ENCODE measurements around the gene WFDC2.

The WFDC2 gene

GRCh38 chr20:45497971-45498494 lies 28.5 kb downstream of the WFDC2 start:
- no peak for DNase-seq (ENCODE audit: low read depth)

GRCh38 chr20:45500022-45500421 lies 30.5 kb downstream of the WFDC2 start:
- no peak for DNase-seq (ENCODE audit: low read depth)

DNA sequence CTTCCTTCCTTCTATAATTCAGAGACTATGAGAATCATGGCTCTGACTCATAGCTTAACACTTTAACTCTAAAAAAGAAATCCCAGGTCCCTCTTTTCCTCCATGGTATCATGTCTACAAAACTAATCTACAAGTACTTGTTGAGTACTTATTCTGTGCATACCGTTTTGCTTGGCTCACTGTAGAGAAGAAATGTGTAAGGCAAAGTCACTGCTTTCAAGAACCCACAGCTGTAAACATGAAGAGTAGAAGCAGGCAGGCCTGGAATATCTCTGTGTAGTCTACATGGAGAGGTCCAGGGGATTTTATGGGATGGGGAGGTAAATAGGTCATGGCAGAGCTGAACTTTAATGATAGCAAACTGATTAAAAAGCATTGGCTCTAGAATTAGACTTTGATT lies 32.0 kb downstream of the WFDC2 start:
- DNase-seq (ENCODE audit: low read depth): no peak

- DNase-seq (ENCODE audit: low read depth): no peak
Measured at GRCh38 chr20:45502561-45502960, 33.0 kb downstream of the WFDC2 start.

DNA sequence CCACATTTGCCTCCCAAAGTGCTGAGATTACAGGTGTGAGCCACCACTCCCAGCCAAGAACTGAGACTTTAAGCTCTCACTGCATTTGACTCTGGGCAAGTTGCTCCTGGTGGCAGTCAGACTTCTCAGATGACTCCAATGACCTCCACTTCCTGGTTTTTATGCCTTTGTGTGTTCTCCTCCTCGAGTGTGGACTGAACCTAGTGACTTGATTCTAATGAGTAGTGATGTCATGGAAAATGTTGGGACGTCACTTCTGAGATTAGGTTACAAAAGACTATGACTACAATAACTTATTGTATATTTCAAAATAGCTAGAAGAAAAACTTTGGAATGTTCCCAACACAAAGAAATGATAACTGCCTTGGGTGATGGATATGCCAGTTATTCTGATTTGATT lies 33.9 kb downstream of the WFDC2 start:
- no peak for DNase-seq (ENCODE audit: low read depth)

- DNase-seq (ENCODE audit: low read depth): no peak
Measured at GRCh38 chr20:45506398-45506797, 36.8 kb downstream of the WFDC2 start.

DNA sequence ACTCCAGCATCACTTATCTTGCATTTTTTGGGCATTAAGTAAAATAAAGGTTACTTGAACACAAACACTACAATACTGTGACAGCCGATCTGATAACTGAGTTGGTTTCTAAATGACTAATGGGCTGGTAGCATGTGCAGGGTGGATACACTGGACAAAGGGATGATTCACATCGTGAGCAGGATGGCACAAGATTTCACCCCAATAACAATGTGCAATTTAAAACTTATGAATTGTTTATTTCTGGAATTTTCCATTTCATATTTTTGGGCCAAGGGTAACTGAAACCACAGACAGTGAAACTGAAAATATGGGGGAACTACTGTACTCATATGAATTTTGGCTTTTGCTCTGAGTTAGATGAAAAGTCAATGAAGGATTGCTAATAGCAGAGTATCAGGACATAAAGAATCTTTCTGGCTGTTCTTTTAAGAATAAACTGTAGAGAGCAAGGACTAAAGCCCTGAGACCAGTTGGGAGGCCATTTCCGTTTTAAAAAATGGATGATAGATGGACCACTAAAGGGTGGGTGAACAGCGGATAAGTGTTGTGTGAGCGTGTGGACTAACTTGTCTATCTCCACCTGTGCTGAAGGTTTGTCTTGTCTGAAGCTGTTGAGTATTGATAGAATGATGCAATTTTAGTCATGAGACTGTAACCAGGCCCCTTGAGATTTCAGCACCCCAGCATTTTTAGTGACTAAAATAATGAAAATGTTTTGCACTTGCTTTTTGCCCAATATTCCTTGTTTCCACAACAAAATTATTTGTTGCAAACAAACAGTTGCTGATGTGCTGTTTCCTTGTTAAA lies 37.7 kb downstream of the WFDC2 start:
- no peak for DNase-seq (ENCODE audit: low read depth)

DNA sequence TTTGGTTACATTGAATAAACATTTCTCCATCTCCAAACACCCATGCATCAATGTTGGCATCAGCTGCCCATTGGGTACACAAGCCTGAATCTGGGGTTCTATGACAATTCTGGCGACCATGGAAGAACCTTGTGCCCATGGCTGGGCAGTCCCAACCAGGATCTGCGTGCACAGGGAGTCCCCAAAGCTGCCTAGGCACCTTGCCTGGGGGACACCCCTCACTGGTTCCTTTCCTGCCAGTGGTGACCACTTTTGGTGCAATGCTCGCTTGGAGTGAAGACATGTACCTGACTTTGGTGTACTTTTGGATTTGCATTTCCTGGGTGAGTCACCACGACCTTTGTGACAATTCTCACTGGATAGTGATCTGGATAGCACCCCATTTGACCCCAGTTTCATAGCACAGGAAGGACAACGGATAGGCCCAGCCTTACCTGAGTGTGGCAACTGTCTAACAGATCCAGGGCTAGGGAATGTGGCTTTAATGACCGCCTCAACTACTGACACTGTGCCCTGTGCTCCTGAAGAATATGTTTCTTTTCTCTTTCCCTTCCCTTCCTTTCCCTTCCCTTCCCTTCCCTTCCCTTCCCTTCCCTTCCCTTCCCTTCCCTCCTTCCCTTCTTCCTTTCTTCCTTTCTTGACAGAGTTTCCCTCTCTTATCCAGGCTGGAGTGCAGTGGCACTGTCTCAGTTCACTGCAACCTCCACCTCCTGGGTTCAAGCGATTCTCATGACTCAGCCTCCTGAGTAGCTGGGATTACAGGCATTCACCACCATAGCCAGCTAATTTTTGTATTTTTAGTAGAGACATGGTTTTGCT lies 38.7 kb downstream of the WFDC2 start:
- DNase-seq (ENCODE audit: low read depth): no peak

DNA sequence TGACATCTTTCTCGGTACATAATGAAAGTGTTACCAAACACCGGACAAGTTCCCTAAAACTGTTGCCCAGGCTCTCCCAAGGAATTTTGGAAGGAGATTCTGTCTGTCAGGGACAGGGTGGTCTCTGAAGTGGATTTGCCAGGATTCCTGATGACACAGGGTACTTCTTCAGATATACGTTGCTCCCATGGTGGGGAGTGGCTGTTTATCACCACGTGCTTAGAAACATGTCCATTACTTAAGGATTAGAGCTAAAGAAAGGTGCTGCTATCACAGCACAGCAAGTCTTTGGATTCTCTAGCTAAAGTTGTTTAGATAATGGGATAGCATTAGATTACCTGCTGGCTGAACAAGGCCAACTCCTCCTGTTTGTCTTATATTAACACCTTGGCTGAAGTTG lies 39.5 kb downstream of the WFDC2 start:
- no peak for DNase-seq (ENCODE audit: low read depth)

DNA sequence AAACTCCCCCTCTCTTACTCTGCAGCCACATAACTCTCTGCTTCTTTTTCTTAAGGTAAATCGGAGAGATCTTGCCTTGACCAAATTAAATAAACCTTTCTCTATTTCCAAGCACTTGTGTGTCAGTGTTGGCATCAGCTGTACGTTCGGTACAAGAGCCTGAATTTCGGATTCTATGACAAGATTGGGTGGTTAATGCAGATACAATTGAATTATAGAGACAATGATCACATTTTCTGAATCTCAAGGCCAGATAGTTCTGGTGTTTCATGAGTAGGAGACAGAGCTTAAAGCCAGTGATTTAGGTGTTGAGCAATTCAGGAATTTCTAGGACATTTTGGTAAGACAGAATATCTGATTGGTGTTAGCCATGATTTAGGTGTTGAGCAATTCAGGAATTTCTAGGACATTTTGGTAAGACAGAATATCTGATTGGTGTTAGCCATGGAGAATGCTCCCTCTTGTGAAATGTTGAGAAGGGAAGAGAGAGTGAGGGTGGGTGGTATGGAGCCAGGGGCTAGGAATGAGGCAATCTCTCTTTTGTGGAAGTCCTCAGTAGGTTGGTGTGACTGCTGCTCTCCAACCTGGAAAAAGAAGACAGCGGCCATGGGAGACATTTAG lies 40.8 kb downstream of the WFDC2 start:
- no peak for DNase-seq (ENCODE audit: low read depth)

GRCh38 chr20:45515147-45515913 lies 45.8 kb downstream of the WFDC2 start, which contains the start of gene SPINT3:
TSS of gene SPINT3 (minus strand) at chr20:45515622. CDS start at chr20:45515608, 14 bp downstream.
- DNase-seq (ENCODE audit: low read depth): no peak

DNA sequence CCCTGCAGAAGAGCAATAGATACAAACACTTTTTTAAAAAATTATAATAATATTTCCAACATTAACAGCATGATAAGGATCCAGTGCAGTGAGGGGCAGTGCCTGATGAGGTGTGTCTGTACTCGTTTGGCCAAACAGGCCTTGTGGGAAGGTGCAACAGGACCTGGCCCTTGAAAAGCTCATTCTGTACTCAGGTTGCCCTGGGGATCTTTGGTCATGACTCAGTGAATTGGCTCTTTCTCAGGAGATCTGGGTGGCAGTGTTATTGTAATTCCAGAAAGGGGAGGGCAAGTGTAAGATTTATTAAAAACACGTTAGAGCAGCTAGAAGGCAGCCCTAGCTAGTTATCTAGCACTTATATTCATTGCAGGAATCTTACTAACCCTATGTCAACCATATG lies 48.7 kb downstream of the WFDC2 start:
- DNase-seq (ENCODE audit: low read depth): no peak

DNA sequence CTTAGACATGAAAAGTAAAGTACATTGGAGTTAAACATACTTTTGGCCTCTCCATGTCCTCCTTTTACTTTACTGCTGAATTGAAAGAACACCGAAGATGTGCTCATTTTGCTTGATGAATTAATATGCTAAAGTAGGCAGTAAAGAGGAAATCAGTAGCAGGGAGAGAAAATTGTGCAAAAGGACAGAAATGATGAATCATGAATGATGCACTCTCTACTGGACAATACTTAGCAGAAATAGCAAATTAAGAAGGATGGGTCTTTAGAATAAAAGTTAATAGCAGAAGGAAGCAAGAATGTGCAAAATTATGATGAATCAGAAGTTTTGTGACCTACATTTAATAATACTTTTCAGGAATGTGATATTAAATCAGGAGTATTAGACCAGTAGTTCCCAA lies 54.3 kb downstream of the WFDC2 start:
- DNase-seq (ENCODE audit: low read depth): no peak

GRCh38 chr20:45527294-45527693 lies 57.7 kb downstream of the WFDC2 start:
- DNase-seq (ENCODE audit: low read depth): no peak
